ENCODE data around the gene SCD.
"Not testable (repeated sequence)": the region's sequence is repeated elsewhere in the genome, so short reads cannot be mapped to it uniquely, and the experiment has no call there.

The SCD gene

GRCh38 chr10:100346765-100347567, at the start of gene SCD:
SCD (plus strand) TSS chr10:100347233; CDS start chr10:100347505, 272 bp downstream.
- H3K27ac ChIP-seq = peak within 1 kb of the TSS; percentile 81
- DNase-seq (ENCODE audit: low read depth, low spot score) = peak; percentile 61

GRCh38 chr10:100297242-100297641, 49.8 kb upstream of the SCD start:
- DNase-seq (ENCODE audit: low read depth, low spot score) = no peak
- H3K27ac ChIP-seq = no peak overlapping the region

GRCh38 chr10:100301123-100301522, 45.9 kb upstream of the SCD start:
- DNase-seq (ENCODE audit: low read depth, low spot score); H3K27ac ChIP-seq: not testable (repeated sequence)

- H3K27ac ChIP-seq = no peak overlapping the region
- DNase-seq (ENCODE audit: low read depth, low spot score) = no peak
Measured at GRCh38 chr10:100303724-100304319, 43.2 kb upstream of the SCD start.

GRCh38 chr10:100304414-100304813, 42.6 kb upstream of the SCD start:
- DNase-seq (ENCODE audit: low read depth, low spot score) = no peak
- no peak overlapping the region for H3K27ac ChIP-seq

- no peak for DNase-seq (ENCODE audit: low read depth, low spot score)
- H3K27ac ChIP-seq = no peak overlapping the region
Measured at GRCh38 chr10:100306861-100307260, 40.2 kb upstream of the SCD start.

- no peak overlapping the region for H3K27ac ChIP-seq
- no peak for DNase-seq (ENCODE audit: low read depth, low spot score)
Measured at GRCh38 chr10:100307684-100308083, 39.3 kb upstream of the SCD start.

GRCh38 chr10:100311298-100311697, 35.7 kb upstream of the SCD start:
- DNase-seq (ENCODE audit: low read depth, low spot score) = no peak
- no peak overlapping the region for H3K27ac ChIP-seq

GRCh38 chr10:100315615-100316014, 31.4 kb upstream of the SCD start:
- no peak overlapping the region for H3K27ac ChIP-seq
- DNase-seq (ENCODE audit: low read depth, low spot score) = no peak

GRCh38 chr10:100318207-100318606, 28.8 kb upstream of the SCD start:
- H3K27ac ChIP-seq = peak overlapping the region; percentile 57
- no peak for DNase-seq (ENCODE audit: low read depth, low spot score)

GRCh38 chr10:100319707-100320402, 27.2 kb upstream of the SCD start:
- no peak overlapping the region for H3K27ac ChIP-seq
- no peak for DNase-seq (ENCODE audit: low read depth, low spot score)

GRCh38 chr10:100325158-100325557, 21.9 kb upstream of the SCD start:
- H3K27ac ChIP-seq = no peak overlapping the region
- no peak for DNase-seq (ENCODE audit: low read depth, low spot score)

- no peak overlapping the region for H3K27ac ChIP-seq
- DNase-seq (ENCODE audit: low read depth, low spot score) = no peak
Measured at GRCh38 chr10:100327007-100327717, 19.9 kb upstream of the SCD start.

GRCh38 chr10:100327718-100328009, 19.4 kb upstream of the SCD start:
- H3K27ac ChIP-seq = no peak overlapping the region
- DNase-seq (ENCODE audit: low read depth, low spot score) = no peak

- DNase-seq (ENCODE audit: low read depth, low spot score) = no peak
- H3K27ac ChIP-seq = no peak overlapping the region
Measured at GRCh38 chr10:100328198-100328597, 18.8 kb upstream of the SCD start.

GRCh38 chr10:100330079-100330478, 17.0 kb upstream of the SCD start, which contains the start of gene PKD2L1:
PKD2L1 (minus strand) TSS chr10:100330228; CDS start chr10:100330103, 125 bp downstream.
- DNase-seq (ENCODE audit: low read depth, low spot score) = no peak
- H3K27ac ChIP-seq = no peak within 1 kb of the TSS

GRCh38 chr10:100333106-100333505, 13.9 kb upstream of the SCD start:
- no peak overlapping the region for H3K27ac ChIP-seq
- no peak for DNase-seq (ENCODE audit: low read depth, low spot score)

GRCh38 chr10:100333661-100334440, 13.2 kb upstream of the SCD start:
- no peak for DNase-seq (ENCODE audit: low read depth, low spot score)

GRCh38 chr10:100334762-100335161, 12.3 kb upstream of the SCD start:
- H3K27ac ChIP-seq = no peak overlapping the region
- DNase-seq (ENCODE audit: low read depth, low spot score) = no peak

More at GRCh38 chr10:100333661-100334440, 13.2 kb upstream of the SCD start:
- H3K27ac ChIP-seq = no peak overlapping the region
